DOHH2 (cell line): ENCODE results near the gene F5.

Experiments
- H3F3A ChIP-seq: fragments of 200-600 bp; sonication (generic), shearing (Covaris generic); 2 replicates; pipeline ENCODE4 v1.6.0; 2016; ENCODE audit warnings: antibody characterized with exemption, mild to moderate bottlenecking; ENCODE audit not compliant: control insufficient read depth, insufficient read depth
- H3K27ac ChIP-seq: fragments of 200-600 bp; sonication (generic); 2 replicates; pipeline ENCODE4 v1.5.1; 2014; ENCODE audit warnings: low read depth, mild to moderate bottlenecking, low read length, moderate library complexity
- H3K27me3 ChIP-seq: fragments of 200-600 bp; sonication (generic); 2 replicates; pipeline ENCODE4 v1.6.1; 2014; ENCODE audit warnings: mild to moderate bottlenecking, low read length, mixed read lengths; ENCODE audit not compliant: control insufficient read depth
- H3K36me3 ChIP-seq: fragments of 200-600 bp; sonication (generic); 2 replicates; pipeline ENCODE4 v1.6.1; 2014; ENCODE audit warnings: mild to moderate bottlenecking, low read length, moderate library complexity, mixed read lengths; ENCODE audit not compliant: control insufficient read depth
- H3K4me1 ChIP-seq: fragments of 200-600 bp; sonication (generic); 2 replicates; pipeline ENCODE4 v1.6.1; 2014; ENCODE audit warnings: mild to moderate bottlenecking, low read length, mixed read lengths; ENCODE audit not compliant: control insufficient read depth
- H3K4me2 ChIP-seq: fragments of 200-600 bp; sonication (generic); 2 replicates; pipeline ENCODE4 v1.6.0; 2014; ENCODE audit warnings: mild to moderate bottlenecking, low read length, moderate library complexity
- H3K4me3 ChIP-seq: fragments of 200-600 bp; sonication (generic); 2 replicates; pipeline ENCODE4 v1.5.1; 2014; ENCODE audit warnings: mild to moderate bottlenecking, low read length, mixed read lengths
- H3K79me2 ChIP-seq: fragments of 200-600 bp; sonication (generic); 2 replicates; pipeline ENCODE4 v1.6.1; 2014; ENCODE audit warnings: mild to moderate bottlenecking, low read length, mixed read lengths; ENCODE audit not compliant: control insufficient read depth
- H3K9me2 ChIP-seq: fragments of 200-600 bp; sonication (generic); replicated peaks from 2 replicates; pipeline ENCODE4 v1.6.1; 2014; ENCODE audit warnings: mild to moderate bottlenecking, low read length, mixed read lengths; ENCODE audit not compliant: control insufficient read depth
- H3K9me3 ChIP-seq: fragments of 200-600 bp; sonication (generic); 2 replicates; pipeline ENCODE4 v1.6.1; 2014; ENCODE audit warnings: antibody characterized with exemption, low read length, mixed read lengths; ENCODE audit not compliant: control insufficient read depth, insufficient read depth
- H4K20me1 ChIP-seq: fragments of 200-600 bp; sonication (generic); 2 replicates; pipeline ENCODE4 v1.6.0; 2014; ENCODE audit warnings: low read depth, mild to moderate bottlenecking, antibody characterized with exemption, low read length, moderate library complexity; ENCODE audit not compliant: control insufficient read depth, insufficient read depth
- CTCF ChIP-seq: fragments of 200-600 bp; sonication (generic); IDR thresholded peaks from one replicate; pipeline ENCODE4 v1.5.1; 2014; ENCODE audit warnings: antibody characterized with exemption, mild to moderate bottlenecking, low read depth, low read length; ENCODE audit not compliant: poor library complexity, severe bottlenecking
- EZH2phosphoT487 ChIP-seq: fragments of 200-600 bp; sonication (generic); IDR thresholded peaks from 2 replicates; pipeline ENCODE4 v1.6.1; 2017; ENCODE audit warnings: borderline replicate concordance, mild to moderate bottlenecking, antibody characterized with exemption, low read length, moderate library complexity, mixed read lengths

Gene F5

GRCh38 chr1:169487133-169487532 is 99.1 kb downstream of the F5 start:
- Histone ChIP-seq H3K4me3 (peak overlapping the region; percentile 85), H3K79me2 (peaks cover 35% of the 10 kb centered on the region), H3K27ac (no peak overlapping the region), H3K27me3 (no peaks in the 10 kb centered on the region), H3K9me3 (no peaks in the 10 kb centered on the region), H4K20me1 (no peaks in the 10 kb centered on the region), H3K4me1 (peaks cover 30% of the 10 kb centered on the region), H3K4me2 (peak overlapping the region; percentile 76), H3K36me3 (peaks cover 5% of the 10 kb centered on the region; the same call in 1 of the 2 replicates), H3K9me2 (no peaks in the 10 kb centered on the region), H3F3A (no peaks in the 10 kb centered on the region)
- TF ChIP-seq CTCF: no peak
- no peak for TF ChIP-seq EZH2phosphoT487

- Histone ChIP-seq H3K27me3 (no peaks in the 10 kb centered on the region), H3K4me2 (peak overlapping the region; percentile 76), H3K4me3 (peak overlapping the region; percentile 85), H4K20me1 (no peaks in the 10 kb centered on the region), H3K79me2 (peaks cover 38% of the 10 kb centered on the region), H3K36me3 (peaks cover 5% of the 10 kb centered on the region; the same call in 1 of the 2 replicates), H3K9me2 (no peaks in the 10 kb centered on the region), H3F3A (no peaks in the 10 kb centered on the region), H3K4me1 (peaks cover 30% of the 10 kb centered on the region), H3K27ac (no peak overlapping the region), H3K9me3 (no peaks in the 10 kb centered on the region)
- no peak for TF ChIP-seq CTCF
- TF ChIP-seq EZH2phosphoT487: no peak
These were observed 99.8 kb downstream of the F5 start for GRCh38 chr1:169486281-169487051.

- Histone ChIP-seq H3K27me3 (no peaks in the 10 kb centered on the region), H3K9me2 (no peaks in the 10 kb centered on the region), H3K4me1 (peaks cover 30% of the 10 kb centered on the region), H4K20me1 (no peaks in the 10 kb centered on the region), H3K4me3 (peak within 1 kb of the TSS; percentile 85), H3K79me2 (peaks cover 46% of the 10 kb centered on the region), H3K27ac (no peak within 1 kb of the TSS), H3K36me3 (peaks cover 5% of the 10 kb centered on the region; the same call in 1 of the 2 replicates), H3F3A (no peaks in the 10 kb centered on the region), H3K9me3 (no peaks in the 10 kb centered on the region), H3K4me2 (peak within 1 kb of the TSS; percentile 76)
- TF ChIP-seq CTCF (peak; percentile 17), EZH2phosphoT487 (no peak)
These were observed 100.6 kb downstream of the F5 start, which contains the start of gene SLC19A2 for GRCh38 chr1:169485431-169486280. TSS of gene SLC19A2 (minus strand) at chr1:169485944. CDS start at chr1:169485766, 178 bp downstream.
